HG03558 (cell line): ENCODE data around the gene GK.
A peak's percentile ranks its signal among the peaks of the same experiment; 100 is the strongest.
"Not testable (repeated sequence)": the region's sequence is repeated elsewhere in the genome, so short reads cannot be mapped to it uniquely, and the experiment has no call there.

Source experiments
- ATAC-seq: cut with Tn5 transposase; IDR thresholded peaks from one replicate; pipeline ENCODE4 v1.9.1; 2021; ENCODE audit warnings: moderate number of reproducible peaks; ENCODE audit not compliant: unreplicated experiment; ENCODE audit errors: extremely low read depth

Gene GK

GRCh38 chrX:30652527-30653414 lies 452 bp upstream of the GK start:
- ATAC-seq: peak; percentile 69

GRCh38 chrX:30654386-30654785 lies 1.2 kb downstream of the GK start:
- ATAC-seq: not testable (repeated sequence)

DNA sequence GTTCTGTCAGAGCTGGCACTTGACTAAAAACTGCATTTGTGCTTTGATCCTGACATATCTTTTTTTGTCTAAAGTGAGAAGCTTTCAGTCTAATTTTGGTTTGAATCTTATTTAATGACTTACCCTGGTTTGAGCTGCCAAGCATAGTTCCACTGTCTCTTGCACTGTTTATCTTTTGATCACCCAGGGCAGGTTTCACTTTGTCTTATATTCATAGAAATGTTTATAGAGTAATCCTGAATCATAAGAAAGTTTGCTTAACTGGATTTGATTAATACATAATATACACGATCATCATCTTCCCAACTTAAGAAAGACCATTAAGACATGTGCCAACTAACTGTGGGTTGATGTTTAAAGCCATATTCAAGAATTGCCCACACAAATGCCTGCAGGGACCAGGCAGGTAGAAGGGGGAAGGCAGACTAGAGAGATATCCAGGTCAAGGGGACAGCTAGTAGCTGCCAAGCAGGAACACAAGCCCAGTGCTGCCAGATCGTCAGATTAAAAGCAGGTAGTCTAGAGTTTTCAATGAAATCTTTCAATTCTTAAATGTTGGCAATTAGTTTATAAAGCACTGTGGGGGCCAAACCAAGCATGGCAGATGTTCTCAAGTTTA lies 1.9 kb downstream of the GK start:
- no peak for ATAC-seq

GRCh38 chrX:30655991-30656390 lies 2.8 kb downstream of the GK start:
- no peak for ATAC-seq

- no peak for ATAC-seq
Measured at GRCh38 chrX:30657196-30658161, 4.3 kb downstream of the GK start.

DNA sequence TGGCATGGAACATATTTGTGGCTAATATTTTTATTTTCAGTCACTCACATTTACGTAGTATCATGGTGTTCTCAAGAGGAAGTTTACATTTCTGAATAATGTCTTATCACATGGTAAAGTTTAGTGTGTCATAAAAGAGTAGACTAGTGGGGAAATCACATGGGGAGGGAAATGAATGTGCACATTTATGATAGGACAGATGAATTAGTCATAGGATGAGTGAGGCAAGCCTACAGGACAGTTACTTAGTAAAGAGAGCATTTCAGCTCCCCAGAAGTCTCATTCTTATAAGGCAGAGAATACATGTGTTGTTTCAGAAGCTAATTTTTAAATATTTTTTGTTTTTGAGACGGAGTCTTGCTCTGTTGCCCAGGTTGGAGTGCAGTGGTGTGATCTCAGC lies 6.2 kb downstream of the GK start:
- ATAC-seq: no peak

DNA sequence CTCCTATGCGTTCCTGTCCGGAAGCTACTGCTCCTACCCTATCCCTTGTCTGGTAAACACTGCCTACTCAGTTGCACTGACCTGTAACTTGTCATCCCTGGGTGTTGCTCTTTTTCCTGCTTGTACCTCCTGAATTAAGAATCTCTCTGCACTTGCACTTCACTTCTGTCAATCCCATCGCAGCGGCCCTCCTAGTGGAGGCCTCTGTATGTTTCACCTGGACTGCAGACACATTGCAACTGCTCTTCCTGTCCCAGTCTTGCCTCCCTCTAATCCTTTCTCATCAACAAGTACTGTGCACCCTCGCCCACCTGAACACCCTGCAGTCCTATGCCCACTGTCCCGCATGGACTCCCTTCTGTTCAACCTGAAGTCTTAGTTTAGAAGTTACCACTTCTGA lies 8.0 kb downstream of the GK start:
- ATAC-seq: no peak

- no peak for ATAC-seq
Measured at GRCh38 chrX:30663322-30663721, 10.1 kb downstream of the GK start.

DNA sequence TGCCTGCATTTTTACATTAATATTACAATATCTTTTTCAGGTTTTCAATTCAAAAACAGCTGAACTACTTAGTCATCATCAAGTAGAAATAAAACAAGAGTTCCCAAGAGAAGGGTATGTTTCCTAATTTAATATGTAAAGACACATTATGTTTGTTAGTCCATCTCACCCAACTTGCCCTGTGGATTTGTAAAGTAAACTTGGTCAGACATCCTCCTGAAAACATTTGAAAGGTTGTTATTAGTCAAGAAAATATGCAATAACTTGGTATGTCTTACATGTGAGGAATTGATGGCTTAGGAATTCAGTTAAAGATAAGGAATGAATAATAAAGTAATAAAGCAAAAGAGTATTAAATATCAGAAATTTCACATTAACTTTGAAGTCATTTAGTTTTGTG lies 12.2 kb downstream of the GK start:
- ATAC-seq: no peak

- no peak for ATAC-seq
Measured at GRCh38 chrX:30666094-30666493, 12.9 kb downstream of the GK start.

DNA sequence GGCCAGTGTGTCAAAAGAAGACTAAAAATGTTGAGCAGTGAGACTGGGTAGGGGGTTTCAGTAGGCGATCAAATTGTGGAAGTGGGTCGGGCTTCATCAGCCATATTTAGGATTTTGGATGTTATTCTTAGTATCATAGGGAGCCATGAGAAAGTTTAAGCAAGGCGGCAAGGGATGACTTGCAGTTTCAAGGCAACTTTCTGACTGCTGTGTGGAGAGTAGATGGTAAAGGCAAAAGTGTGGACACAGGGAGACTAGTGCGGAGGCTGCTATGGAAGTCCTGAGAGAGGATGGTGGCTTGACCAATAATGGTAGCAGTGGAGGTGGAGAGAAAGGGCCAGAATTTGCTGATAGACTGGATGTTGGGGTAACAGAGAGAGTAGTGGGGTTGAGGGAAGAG lies 15.4 kb downstream of the GK start:
- no peak for ATAC-seq

DNA sequence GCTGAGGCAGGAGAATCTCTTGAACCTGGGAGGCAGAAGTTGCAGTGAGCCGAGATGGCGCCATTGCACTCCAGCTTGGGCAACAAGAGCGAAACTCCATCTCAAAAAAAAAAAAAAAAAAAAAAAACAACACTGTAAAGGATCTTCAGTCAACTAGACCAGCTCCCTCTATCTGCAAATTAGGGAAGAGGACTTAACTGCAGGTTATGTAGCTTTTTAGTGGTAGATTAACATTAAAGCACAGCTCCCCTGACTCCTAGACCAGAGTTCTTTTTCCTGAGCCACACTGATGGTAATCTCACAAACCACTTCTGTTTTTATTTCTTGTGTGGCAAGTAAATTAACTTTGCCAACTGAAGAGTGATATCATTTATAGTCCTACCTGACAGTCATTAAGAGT lies 18.0 kb downstream of the GK start:
- not testable (repeated sequence) for ATAC-seq

- no peak for ATAC-seq
Measured at GRCh38 chrX:30673127-30673796, 20.0 kb downstream of the GK start.

DNA sequence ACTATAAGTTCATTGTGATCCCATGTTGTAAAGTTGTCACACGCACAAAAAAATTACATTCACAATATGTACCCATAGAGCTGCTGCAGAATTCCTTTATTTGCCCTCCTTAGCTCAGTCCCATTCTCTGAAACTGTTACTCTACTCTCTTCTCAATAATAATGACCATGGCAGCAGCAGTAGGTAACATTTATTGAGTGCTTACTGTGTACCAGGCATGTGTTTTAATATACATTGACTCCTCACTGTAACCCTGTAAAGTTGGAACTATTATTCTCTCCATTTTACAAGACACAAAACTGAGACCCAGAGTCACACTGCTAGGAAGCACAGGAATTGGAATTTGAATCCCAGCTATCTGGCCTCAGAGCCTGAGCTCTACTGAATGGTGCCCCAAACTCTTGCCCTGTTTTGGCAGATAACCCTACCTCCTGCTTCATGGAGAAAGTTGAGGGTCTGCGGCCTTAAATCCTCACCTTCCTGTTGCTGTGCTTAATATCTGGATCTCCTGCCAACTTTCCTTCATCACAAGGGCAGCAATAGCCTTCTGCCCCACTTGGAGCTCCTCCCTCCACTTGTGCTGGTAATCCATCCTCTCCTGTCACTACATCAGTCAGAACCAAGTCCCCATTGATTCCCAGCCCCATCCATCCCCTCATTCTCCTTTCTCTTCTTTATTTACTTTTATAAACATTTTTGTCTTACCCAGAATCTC lies 20.8 kb downstream of the GK start:
- ATAC-seq: no peak

- no peak for ATAC-seq
Measured at GRCh38 chrX:30674799-30675198, 21.6 kb downstream of the GK start.

GRCh38 chrX:30679369-30679768 lies 26.1 kb downstream of the GK start:
- no peak for ATAC-seq

DNA sequence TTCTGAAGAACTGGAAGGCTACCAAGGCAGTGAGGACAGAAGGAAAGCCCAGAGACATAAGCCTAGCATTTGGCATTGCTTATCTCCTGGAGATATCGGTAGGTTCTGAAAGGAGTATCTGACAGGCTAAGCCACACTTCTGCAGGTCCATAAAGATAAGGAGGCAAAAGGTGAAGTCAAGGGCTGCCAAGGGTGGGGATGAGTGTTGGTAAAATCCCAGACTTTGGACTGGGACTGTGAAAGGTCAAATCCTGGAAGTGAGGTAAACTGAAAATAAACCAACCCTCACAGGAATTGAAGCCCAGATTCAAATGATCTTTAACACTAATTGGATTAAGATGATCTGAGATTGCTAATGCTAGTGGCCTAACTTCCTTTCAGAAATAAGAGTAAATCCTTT lies 27.4 kb downstream of the GK start:
- ATAC-seq: no peak

DNA sequence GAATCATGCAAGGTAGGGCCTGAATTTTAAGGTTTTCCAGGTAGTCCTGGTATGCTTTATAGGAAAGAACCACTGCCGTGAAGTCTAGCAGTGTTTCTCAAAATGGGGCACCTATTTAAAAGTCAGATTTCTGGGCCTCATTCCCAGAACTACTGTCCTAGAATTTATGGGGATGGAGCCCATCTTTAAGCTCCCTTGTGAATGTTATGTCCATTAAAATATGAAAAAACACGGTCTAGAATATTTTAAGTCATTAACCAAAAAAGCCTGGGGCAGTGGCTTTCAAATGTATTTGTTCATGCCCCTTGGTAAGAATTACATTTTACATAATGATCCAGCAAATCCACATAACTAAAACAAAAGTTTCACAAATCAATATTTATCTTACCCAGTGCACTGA lies 35.4 kb downstream of the GK start:
- no peak for ATAC-seq

DNA sequence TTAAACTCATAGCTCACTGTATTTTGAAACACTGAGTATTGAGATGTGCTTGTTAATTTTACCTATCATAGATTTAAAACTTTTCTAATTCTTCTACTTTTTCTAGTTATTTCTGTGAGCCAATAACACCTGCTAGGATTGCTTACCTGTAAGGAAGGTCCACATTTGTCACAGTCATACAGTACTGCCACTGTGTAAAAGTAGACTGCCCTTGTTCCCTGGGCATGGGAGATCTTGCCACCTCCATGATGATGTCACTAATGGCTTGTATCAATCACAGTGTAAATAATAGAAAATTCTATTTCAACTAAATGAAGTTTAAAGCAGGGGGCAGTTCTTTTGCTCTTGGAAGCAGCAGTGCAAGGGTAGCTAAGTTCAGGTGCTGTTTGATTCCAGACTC lies 35.9 kb downstream of the GK start:
- ATAC-seq: no peak

DNA sequence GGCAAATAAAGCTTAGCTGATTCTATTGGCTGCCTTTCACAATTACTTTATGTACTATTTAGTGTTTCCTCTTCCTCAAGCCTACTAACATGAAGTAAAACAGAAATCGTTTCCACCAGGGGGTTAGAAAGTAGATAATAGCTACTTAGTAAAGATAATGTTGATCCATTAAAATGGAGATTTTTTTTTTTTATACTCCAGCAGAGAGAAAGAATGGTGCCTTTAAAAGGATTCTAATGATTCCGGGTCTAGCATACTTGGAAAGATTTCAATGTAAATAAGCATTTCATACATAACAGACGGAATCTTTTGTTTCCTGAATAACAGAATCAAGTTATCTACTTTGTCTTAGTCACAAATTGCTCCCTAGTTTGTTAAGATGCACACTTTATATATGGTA lies 37.1 kb downstream of the GK start:
- ATAC-seq: no peak
